GM03348 (cell line): ENCODE results near the gene POMT1.
"Not testable (repeated sequence)": the region's sequence is repeated elsewhere in the genome, so short reads cannot be mapped to it uniquely, and the experiment has no call there.

Experiments
- DNase-seq: peaks from one replicate; pipeline ENCODE4 v3.0.0; 2012; ENCODE audit warnings: low spot score

The POMT1 gene, protein sequence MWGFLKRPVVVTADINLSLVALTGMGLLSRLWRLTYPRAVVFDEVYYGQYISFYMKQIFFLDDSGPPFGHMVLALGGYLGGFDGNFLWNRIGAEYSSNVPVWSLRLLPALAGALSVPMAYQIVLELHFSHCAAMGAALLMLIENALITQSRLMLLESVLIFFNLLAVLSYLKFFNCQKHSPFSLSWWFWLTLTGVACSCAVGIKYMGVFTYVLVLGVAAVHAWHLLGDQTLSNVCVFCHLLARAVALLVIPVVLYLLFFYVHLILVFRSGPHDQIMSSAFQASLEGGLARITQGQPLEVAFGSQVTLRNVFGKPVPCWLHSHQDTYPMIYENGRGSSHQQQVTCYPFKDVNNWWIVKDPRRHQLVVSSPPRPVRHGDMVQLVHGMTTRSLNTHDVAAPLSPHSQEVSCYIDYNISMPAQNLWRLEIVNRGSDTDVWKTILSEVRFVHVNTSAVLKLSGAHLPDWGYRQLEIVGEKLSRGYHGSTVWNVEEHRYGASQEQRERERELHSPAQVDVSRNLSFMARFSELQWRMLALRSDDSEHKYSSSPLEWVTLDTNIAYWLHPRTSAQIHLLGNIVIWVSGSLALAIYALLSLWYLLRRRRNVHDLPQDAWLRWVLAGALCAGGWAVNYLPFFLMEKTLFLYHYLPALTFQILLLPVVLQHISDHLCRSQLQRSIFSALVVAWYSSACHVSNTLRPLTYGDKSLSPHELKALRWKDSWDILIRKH

GRCh38 chr9:131502781-131503625, at the start of gene POMT1:
POMT1 (plus strand) TSS chr9:131502918; CDS start chr9:131504219, 1,301 bp downstream.
- peak; percentile 100 for DNase-seq

DNA sequence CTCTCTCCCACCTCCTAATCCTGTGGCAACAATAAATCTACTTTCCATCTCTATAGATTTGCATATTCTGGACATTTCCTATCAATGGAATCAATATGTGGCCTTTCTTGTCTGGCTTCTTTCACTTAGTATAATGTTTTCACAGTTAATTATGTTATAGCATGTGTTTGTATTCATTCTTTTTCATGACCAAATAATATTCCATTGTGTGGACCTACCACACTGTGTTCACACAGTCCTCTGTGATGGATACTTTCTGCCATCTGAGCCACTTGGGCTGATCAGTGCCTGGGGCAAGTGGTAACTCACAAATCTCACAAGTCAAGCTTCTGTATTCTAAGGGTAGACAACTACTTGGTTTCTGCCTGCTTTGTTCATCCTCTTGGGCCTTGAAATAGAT, 48.7 kb upstream of the POMT1 start:
- no peak for DNase-seq

- not testable (repeated sequence) for DNase-seq
Observed at GRCh38 chr9:131455655-131456054, 47.1 kb upstream of the POMT1 start.

- DNase-seq = no peak
Observed at GRCh38 chr9:131457746-131458145, 45.0 kb upstream of the POMT1 start.

DNA sequence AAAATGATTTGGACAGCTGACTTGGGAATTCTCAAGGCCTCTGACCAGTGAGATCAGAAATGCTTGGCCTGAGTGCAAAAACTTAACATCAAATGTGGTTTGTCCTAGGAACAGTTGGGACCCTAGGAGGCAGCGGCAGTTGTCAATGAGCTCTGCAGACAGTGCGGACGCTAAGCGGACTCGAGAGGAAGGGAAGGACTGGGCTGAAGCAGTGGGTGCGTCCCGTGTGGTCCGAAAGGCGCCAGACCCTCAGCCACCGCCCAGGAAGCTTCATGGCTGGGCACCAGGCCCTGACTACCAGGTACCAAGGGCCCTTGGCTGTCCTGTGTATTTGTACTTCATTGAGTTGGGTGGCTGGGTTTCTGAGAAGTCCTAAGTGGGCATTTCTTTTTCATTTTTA, 43.7 kb upstream of the POMT1 start:
- no peak for DNase-seq

DNA sequence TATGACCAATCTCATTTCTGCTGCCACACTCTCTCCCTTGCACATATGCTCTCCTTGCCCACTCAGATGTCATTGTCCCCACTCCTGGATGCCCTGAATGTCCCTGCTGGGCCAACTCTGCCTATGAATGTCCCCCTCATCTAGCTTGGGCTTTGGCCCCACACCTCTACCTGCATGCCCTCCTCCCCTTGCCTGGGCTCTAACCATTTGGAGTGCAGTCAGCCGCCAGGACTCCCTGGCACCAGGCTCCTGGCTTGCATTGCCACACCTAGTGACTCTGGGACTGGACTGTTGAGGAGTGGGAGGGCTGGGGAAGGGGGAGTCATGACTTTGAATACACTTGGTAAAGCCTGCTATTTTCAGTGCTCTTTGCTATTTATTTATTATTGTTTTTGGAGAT, 41.6 kb upstream of the POMT1 start:
- DNase-seq = no peak

DNA sequence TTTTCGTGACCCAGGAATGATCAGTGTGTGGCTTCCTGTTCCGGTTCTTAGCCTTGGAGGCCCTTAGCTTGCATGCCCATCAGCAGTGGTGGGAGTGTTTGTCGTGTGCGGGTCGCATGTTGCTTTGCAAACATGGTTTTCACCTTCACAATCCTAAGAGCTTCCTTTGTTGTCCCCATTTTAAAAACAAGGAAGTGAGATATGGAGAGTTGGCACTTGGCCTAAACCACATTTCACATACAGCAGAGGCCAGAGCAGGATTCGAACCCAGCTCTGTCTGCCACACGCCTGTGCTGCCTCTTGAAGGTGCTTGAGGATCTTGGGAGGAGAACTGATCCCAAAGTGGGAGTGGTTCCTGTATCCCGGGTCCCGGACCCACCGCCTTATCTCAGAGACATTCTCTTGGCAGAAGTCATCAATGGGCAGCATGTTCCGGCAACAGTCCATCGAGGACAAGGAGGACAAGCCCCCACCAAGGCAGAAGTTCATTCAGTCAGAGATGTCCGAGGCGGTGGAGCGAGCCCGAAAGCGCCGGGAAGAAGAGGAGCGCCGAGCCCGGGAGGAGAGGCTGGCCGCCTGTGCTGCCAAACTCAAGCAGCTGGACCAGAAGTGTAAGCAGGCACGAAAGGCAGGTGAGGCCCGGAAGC, 38.2 kb upstream of the POMT1 start:
- DNase-seq = no peak

DNA sequence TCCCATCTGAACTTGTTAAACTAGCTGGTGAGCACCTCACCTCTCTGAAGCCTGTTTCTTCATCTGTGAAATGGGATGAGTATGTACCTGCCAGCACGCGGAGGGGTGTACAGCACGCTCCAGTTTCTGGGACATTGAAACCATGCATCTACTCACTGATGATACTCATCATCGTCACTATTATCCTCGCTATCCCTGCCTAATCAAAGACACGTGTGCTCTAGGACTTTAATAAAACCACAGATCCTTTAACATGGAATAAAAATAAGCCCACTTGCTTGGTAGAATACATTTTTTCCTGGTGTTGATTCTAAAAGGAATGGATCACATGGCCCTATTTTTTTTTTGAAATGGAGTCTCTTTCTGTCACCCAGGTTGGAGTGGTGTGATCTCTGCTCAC, 37.3 kb upstream of the POMT1 start:
- no peak for DNase-seq

DNA sequence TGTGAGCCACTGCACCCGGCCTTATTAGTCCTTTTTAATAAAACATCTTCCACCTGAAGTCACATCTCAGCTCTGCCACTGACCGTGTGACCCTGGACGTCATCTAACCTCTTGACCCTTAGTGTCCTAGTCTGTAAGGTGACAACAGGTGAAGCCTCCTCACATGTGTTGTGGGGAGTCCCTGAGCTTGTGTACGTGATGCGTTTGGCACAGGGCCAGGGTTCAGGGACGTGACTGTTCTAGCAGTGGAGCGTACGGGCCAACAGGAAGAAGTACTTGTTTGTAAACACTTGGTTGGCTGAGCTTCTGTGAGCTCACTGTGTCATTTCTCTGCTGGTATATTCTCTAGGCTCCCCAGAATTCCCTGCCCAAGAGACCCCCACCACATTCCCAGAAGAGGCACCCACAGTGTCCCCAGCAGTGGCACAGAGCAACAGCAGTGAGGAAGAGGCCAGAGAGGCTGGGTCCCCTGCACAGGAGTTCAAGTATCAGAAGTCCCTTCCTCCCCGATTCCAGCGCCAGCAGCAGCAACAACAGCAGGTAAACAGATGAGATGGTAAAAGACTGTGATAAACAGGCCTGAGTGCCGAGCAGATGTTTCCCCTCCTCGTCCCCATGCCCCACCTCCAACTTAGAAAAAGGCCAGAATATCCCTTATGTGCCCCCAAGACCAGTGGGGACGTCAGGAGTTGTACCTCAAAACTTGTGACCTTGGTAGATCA, 35.3 kb upstream of the POMT1 start:
- DNase-seq = no peak

DNA sequence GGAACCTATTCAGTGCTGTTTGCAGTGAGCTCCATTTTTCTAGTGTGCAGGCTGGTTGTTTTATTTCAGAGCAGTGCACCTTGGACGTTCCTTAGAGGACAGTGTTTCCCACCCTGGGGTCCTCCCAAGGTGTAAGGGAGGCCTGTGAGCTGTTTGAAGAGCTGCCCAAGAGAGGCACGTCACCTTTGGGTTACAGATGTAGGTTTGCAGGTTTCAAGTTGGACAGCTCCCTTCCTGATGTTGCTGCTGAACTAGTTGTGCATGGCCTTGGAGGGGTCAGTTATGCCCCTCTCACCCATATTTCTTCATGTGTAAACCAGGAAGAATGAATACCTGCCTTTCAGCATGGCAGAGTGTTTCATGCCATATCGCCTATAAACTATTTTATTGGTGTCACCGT, 34.7 kb upstream of the POMT1 start:
- DNase-seq = no peak

DNA sequence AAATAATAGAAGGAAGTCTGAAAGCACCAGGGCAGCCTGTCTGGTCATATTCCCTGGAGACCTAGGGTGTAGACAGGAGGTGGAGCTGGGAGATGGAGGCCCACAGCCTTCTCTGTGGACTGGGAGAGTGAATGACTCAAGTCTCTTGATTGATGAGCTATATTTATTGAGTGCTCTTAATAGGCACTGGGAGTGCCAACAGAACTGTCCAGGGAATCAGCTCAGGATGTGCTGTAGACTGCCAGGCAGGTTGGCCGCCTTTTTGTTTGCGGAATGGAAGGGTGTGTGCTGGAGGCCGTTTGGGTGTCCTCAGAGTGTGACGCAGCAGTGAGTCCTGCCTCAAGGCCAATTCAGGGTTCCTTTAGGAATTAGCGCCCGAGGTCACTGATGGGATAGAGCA, 33.4 kb upstream of the POMT1 start:
- no peak for DNase-seq

DNA sequence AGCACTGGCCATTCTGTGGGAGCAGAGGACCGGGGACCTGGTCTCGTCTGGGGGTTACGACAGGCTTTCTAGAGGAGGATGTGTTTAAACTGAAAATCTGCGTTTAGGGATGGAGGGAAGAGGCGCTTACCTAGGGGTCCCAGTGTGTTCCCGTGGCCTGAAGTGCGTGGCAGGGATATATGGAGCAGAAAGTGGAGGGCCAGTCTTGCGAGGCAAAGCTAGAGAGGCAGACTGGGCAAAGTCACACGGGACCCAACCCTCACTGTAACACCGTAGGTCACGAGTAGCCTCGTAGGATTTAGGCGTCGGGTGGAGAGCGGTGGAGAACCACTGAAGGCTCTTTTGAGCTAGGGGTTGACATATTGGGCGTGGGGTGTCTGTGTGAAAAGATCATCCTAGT, 32.8 kb upstream of the POMT1 start:
- no peak for DNase-seq

DNA sequence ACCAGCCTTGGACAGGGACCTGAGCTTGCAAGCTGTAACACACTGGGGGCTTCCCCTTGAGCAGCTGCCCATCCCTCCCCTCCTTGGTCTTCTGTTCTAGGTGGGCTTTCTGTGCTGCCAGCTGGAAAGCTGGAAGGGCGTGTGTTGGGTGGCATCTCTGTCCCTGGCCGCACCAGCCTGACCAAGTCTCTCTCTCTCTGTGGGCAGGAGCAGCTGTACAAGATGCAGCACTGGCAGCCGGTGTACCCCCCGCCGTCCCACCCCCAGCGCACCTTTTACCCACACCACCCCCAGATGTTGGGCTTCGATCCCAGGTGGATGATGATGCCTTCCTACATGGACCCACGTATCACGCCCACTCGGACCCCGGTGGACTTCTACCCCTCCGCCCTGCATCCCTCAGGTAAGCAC, 32.1 kb upstream of the POMT1 start:
- DNase-seq = no peak

DNA sequence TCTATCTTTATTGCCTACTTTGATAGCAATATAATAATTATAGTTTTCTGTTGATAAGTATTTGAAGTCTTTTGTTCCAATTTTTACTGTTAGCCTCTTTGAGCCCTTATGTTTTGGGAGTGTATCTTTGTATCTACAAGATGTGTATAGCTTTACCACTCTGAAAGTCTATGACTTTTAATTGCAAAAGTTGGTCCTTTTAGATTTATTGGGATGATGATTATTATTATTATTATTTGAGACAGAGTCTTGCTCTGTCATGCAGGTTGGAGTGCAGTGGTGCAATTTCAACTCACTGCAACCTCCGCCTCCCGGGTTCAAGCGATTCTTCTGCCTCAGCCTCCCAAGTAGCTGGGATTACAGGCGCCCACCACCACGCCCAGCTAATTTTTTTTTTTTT, 30.6 kb upstream of the POMT1 start:
- not testable (repeated sequence) for DNase-seq

DNA sequence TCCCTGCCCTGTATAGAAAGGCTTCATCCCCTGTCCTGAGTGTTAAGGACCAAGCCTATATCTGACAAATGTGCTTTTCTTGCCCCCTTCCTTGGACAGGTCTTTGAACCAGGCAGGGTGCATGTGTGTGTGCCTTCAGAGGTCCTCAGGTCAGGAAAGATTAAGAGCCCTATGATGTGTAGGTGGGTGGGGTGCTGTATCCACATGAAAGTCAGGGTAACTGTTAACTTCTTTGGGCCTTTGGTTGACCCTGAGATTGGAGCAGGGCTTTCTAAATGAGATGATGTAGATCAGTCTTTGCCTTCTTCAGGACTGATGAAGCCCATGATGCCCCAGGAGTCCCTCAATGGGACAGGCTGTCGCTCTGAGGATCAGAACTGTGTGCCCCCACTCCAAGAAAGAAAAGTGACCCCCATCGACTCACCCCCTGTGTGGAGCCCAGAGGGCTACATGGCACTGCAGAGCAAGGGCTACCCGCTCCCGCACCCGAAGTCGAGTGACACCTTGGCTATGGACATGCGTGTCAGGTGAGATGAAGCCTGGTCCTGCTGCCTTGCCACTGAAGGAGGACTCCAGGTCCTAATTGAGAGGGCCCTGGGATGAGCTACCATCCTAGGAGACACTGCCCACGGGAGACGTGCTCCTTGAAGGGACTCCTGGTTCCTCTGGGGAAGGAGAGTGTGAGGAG, 29.4 kb upstream of the POMT1 start:
- no peak for DNase-seq

DNA sequence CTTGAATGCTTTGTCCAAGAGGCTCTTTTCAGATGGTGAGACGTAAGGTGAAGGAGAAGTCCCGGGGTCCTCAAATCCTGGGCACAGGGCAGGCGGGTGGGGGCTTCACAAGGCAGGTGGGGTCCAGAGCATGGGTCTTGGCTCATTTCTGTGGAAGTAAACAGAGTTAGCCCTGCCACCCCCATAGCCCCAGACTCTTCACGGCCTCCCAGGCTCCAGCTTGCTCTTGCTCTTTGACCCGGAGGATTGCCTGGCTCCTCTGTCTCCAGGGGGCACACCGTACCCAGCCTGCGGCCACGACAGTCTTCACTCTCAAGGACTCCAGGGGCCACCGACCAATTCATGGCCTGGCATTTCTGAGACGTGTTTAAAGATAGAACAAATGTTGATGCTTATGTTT, 28.8 kb upstream of the POMT1 start:
- DNase-seq = no peak

DNA sequence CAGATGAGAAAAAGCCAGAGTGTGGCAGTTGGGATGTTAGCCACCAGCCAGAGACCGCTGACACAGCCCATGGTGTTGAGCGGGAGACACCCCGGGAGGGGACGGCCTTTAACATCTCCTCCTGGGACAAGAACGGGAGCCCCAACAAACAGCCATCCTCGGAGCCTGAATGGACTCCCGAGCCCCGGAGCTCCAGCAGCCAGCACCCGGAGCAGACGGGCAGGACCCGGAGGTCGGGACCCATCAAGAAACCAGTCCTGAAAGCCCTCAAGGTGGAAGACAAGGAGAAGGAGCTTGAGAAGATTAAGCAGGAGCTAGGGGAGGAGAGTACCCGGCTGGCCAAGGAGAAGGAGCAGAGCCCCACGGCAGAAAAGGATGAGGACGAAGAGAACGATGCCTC, 28.0 kb upstream of the POMT1 start:
- DNase-seq = no peak

- DNase-seq = no peak
Observed at GRCh38 chr9:131475111-131475955, 27.4 kb upstream of the POMT1 start.

DNA sequence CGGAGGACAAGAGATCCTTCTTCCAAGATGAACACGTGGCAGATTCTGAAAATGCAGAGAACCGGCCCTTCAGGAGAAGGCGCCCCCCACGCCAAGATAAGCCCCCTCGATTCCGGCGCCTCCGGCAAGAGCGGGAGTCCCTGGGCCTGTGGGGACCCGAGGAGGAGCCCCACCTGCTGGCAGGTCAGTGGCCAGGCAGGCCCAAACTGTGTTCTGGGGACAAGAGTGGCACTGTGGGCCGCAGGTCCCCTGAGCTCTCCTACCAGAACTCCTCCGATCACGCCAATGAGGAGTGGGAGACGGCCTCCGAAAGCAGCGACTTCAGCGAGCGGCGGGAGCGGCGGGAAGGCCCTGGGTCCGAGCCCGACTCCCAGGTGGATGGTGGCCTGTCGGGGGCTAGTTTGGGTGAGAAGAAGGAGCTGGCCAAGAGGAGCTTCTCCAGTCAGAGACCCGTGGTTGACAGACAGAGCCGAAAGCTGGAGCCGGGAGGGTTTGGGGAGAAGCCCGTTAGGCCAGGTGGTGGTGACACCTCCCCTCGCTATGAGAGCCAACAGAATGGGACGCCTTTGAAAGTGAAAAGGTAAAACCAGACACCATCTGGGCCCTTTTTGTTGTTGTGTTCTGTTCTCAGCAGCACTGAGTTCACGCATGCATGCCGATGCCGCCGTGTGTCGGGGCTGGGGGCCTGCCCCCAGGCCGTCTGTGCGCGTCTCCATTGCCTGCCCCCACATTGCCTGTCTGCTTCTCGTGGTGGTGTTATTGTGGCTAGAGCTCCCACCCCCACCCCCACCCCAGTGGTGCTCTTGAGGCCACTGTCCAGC, 26.6 kb upstream of the POMT1 start:
- no peak for DNase-seq
